GM19043 (cell line): Measurements from ENCODE around the gene TMIE.
"Not testable (repeated sequence)": the region's sequence is repeated elsewhere in the genome, so short reads cannot be mapped to it uniquely, and the experiment has no call there.

ENCODE experiments used
- ATAC-seq: cut with Tn5 transposase; IDR thresholded peaks from one replicate; pipeline ENCODE4 v1.9.1; 2021; ENCODE audit warnings: low read depth; ENCODE audit not compliant: unreplicated experiment

Gene TMIE

GRCh38 chr3:46682974-46683373 lies 18.2 kb upstream of the TMIE start:
- no peak for ATAC-seq

DNA sequence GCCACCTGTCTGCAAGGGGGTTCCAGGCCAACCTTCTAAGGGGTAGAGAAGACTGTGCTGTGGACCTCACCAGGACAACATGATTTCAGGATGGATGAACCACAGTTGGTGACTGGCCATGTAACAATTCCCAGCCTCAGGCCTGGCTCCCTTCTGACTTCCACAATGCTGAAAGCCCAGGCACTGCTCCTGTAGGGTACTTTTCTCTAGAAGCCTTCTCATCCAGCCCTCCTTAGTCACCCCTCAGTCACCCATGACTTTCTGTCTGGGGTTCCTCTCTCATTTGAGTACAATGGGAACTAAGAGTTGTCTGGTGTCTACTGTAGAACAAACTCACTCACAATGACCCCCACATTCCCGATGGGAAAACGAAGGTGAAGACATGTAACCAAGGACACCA lies 16.3 kb upstream of the TMIE start:
- no peak for ATAC-seq

DNA sequence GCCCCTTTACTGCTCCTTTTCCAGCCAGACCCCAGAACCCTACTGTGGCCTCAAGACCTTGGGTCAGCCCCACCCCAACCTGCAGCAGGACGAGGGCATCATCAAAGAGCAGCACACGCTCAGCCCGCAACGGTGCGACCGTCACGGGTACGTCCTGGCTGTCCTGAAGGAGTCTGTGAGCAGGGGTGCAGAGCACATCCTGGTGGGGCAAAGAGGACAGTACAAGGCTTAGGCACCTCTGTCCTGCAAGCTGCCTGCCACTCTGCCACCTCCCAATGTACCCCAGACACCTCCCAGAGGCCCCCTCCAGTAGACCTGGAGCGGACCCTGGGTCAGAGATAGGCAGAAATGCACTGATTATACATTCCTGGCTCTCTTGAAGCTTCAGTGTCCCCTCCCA lies 15.7 kb upstream of the TMIE start:
- ATAC-seq = no peak

- ATAC-seq = no peak
Measured at GRCh38 chr3:46690798-46691197, 10.4 kb upstream of the TMIE start.

DNA sequence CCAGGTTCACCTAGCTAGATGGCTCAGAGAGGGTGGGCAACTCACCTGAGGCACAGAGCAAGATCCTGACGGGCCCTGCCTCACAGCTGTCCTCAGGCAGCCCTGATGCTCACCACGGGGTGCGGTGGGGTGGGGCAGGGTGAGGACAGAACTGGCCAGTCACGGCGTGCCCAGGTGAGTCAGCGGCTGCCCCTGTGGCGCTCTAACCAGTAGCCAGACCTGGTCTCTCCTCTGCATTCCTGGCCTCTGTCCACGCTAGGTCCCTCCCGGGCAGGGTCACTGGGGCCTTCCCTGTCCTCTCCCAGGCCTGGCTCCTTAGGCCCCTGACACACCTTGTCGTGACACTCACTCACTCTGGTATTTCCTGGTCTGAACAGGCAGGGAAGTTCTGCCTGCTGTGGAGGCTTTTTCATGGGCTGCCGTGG lies 8.6 kb upstream of the TMIE start:
- ATAC-seq = no peak

DNA sequence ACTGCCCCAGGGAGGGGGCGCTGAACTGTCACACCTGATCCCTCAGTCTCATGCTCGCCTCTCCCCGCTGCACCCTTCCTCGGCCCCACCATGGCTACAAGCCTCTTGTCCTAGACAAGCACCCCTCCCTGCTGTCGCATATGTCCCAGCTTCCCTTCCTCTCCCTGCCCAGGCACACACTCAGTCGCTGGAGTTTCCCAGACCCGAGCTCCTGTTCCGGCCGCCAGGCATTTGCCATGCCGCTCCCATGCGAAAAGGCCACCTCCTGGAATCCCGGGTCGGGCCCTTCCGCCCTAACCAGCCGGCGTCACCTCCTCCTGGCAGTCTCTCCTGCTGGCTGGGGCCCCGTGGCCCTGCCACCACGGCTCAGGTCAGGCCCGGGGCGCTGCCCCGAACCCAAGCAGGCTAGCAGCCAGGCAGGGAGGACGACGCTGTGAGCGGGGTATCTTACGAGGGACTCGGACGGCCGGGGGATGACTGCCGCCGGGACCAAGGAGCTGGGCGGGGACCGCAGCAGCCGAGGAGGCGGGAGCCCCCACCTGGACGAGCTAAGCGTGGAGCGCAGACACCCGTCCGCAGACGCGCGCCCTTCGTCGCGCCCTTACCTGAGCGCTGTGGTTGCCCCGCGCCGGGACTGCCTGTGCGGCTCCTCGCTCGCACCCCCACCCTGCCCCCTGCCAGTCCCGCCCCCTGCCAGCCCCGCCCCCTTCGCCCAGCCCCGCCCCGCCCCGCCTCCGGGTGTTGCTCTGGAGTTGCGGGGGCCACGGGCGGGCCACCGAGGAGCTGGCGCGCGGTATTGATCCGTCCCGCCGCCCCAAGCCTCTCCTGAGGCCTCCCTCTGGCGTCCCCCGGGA lies 7.9 kb upstream of the TMIE start, which contains the start of gene ALS2CL:
ALS2CL (minus strand) TSS at position 642 of the 854 bp plus-strand sequence. CDS start 4,239 bp downstream, outside the sequence.
- no peak for ATAC-seq

GRCh38 chr3:46693892-46694226 lies 7.3 kb upstream of the TMIE start:
- no peak for ATAC-seq

DNA sequence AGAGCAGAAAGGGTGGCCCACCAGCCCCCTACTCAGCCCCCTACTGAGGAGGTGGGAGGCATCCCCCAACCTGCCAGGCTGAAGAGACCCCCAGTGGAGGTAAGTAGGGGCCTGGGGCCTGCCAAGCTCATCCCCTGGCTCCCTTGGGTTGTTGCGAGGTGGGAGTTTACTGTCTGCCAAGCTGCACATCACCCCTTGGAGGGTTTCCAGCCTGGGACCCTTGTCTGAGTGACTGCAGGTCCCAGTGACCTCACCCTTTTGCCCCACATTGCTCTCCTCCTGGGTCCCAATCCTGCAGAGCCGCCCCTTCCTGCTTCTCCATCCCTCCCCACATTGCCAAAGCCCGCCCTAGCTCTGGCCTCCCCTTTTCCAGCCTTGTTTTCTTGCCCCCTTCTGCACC lies 6.7 kb upstream of the TMIE start:
- ATAC-seq = no peak

DNA sequence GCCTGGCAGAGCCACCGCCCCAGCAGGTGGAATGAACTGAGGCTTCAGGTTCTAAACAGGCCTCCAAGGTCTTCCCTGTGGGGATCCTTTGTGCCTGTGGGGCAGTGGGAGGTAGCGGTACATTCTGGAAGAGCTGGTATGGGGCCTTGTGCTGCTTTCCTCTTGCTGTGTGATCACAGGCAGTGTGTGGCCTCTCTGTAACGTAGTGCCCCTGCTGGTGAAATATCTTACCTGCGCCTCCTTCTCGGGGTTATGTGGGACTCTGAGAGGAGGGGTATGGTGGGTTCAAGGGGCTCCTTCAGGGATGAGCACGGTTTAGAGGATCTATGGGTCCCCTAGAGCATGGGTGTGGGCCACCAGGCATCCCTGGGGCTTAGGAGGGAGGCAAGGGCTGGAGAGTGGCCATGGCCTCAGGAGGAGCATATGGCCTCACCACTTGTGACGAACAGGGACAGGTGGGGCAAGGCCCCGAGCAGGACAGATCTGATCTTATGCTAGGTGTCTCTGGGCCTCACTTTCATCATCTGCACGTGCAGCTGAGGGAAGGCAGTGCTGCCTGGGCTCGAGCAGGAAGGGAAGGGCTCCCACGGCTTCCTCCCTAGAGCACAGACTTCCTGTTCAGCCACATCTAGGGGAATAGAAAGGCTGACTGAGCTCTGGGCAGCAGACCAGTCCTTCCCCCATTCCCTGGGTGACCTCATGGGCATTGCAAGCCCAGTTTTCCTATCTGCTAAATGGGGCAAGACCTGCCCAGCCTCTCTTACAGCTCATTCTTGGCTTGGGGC lies 5.8 kb upstream of the TMIE start:
- ATAC-seq = no peak

DNA sequence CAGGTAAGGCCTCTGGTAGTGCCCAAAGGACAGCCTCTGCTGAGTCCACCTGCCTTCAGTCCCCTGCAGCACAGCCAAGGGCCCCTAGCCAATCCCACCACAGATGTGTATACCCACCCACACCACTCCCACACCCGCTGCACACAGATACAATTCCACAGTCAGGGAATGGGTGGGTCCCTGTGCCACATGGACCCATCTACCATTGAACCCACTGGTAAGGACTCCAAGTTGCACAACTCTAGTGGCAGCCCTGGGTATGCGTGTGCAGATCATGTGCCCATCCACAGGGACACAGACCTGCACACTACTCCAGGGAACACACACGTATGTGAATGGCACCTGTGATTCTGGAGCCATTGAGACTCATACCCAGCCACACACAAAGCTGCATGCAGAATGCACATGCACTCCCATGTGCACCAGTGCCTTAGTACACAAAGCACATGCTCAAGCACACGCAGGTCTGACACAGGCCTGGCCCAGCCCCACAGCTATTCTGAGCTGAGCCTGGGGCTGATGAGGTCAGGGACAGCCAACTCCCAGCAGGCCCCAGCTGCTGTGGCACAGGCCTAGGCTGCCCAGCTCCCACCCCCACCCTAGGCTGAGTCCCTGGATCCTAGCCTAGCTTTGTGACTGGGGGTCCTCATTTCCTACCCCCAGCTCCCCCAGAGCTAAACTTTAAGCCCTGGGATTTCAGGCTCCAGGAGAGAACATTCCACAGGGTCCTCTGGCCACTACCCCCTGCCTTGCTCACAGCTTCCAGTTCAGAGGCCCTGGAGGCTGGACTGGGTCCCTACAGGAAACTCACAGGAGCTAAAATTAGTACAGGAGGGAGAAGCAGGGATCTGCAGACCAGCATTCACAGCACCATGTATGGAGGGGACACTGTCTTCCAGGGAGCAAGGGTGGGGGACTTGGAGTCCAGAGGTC lies 5.0 kb upstream of the TMIE start:
- no peak for ATAC-seq

DNA sequence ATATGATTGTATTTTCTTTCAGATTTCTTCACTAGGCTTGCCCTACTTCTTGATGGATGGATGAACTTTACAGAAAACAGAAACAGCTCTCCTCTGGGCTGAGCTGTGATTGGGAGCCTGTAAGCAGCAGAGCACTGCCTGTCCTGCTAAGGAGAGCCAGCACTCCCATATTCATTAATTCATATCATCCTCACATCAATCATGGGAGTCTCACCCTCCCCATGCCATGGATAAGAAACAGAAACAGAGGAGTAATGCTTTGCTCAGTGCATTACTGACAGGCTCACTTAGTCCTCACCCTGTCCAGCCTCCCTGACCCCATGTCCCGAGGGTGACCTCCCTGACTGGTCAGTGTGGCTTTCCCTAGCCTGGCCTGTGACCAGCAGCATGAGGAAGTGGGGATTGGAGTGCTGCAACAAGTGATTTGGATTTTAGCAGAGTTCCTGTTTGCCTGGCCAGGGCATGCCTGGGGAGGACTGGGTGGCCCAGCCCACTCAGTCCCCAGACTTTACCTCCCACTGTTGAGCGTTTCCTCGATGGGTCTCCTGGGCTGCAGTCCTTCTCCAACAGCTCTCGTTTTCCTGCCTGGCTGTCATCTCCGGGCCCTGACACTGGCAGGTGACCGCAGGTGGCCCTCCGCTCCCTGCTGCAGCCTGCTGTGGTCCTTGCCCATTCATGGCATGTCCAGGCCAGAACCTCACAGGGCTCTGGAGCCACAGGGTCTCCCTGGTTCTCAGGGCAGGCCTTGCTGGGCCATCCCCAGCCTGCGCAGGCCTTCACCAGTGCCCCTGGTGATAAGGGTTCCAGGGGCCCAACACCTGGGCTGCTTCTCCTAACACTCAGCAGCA lies 1.3 kb upstream of the TMIE start:
- no peak for ATAC-seq

DNA sequence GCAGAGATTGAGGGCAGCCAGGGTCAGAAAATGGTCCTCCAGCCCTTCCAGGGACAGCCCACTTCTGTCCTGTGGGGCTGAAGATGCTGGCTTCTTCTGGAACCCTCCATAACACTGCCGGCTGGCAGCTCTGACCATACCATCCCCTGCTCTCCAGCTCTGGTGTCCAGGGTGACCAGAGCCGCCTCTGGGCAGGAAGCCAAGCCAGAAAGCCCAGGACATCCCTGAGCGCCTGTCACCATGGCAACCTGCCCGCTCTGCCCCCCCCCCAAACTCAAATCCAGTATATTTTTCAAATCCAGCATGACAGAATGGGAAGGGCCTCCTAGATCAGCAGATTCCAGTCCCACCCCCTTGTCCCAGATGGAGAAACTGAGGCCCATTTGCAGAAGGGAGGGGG lies 420 bp upstream of the TMIE start:
- no peak for ATAC-seq

GRCh38 chr3:46702246-46703012 lies 1.2 kb downstream of the TMIE start:
- no peak for ATAC-seq

- no peak for ATAC-seq
Measured at GRCh38 chr3:46703013-46703520, 1.9 kb downstream of the TMIE start.

DNA sequence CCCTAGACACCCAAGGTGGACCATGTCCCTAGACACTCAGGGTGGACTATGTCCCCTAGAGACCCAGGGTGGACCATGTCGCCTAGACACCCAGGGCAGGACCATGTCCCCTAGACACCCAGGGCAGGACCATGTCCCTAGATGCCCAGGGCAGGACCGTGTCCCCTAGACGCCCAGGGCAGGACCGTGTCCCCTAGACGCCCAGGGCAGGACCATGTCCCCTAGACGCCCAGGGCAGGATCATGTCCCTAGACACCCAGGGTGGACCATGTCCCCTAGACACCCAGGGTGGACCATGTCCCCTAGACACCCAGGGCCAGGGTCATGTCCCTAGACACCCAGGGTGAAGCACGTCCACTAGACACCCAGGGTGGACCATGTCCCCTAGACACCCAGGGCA lies 3.2 kb downstream of the TMIE start:
- not testable (repeated sequence) for ATAC-seq

DNA sequence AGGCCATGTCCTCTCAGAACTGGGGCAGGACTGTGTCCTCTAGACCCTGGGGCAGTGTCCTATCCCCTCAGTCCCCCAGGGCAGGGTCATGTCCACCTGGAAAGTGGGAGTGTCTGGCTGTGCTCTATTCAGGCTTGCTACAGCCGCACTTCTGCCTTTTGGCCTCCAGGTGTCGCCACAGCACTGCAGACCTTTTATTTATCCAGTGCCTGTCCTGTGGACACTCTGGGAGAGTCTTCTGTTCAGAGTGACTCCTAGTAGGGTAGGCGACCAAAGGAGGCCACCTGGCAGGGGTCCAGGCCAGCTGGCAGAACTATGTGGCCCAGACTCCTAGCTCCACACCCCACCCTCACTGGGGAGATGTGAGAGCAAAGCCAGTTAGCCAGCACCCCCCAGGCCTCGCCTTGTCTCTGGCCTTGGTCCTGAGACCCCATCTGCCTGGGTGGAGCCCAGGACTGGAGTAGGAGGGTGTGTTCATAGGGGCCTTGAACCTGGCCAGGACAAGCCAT lies 3.9 kb downstream of the TMIE start:
- no peak for ATAC-seq

DNA sequence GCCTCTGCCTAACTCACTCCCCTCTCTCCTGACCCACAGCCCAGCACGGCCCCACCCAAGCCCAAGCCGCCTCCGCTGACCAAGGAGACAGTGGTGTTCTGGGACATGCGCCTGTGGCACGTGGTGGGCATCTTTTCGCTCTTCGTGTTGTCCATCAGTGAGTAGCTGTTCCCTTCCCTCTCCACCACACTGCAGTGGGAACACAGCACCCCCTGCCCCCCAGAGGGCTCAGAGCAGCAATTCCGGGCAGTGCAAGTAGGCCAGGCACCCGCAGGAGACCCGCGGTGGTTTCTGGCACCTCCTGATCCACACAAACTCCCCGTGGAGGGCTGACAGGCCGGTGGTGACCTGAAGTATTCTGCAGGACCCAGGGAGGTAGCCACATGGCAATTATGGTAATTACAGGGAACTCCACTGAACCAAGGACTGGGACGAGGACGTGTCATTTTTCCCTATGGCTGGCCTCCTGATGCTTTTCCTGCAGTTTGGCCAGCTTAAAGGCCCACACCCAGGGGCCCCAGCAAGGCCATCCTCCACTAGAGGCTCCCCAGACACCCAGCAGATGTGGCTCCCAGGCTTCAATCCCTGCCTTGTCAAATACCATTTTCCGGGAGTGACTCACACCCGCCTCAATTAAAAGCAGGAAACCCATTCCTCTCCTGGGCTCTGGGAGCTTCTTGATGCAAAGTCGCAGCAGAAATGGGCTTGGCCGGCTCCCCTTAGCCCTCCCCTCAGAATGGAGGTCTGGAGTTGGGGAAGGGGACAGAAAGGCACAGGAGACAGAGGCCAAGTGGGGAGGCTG lies 4.8 kb downstream of the TMIE start:
- no peak for ATAC-seq
